Measurements from ENCODE around the gene YWHAB.

GRCh38 chr20:44838521-44838920 is 47.0 kb upstream of the YWHAB start:
- no peak for TF ChIP-seq CTCF (IDR thresholded peaks at IDR 0.05)
- TF ChIP-seq REST (IDR thresholded peaks at IDR 0.05; ENCODE audit: insufficient read depth in 1 of 2, low read depth in 2 of 2, low read length in 1 of 2), result no peak
